T-cell (primary cell): ENCODE measurements around the gene PNPLA1. TPM values are rescaled to one million over a fixed set of nuclear protein-coding genes. Genes with fewer than 3 reads are reported as not detected.

Source experiments
- ATAC-seq, 4 experiments: fragments of 200-7000 bp in 3 of 4; fragments of 150-1000 bp in 1 of 4; cut with Tn5 transposase; replicated peaks in 1 of 4; 1 replicate in 3 of 4; 2 replicates in 1 of 4; pipeline ENCODE4 v1.10.0; 2021; ENCODE audit warnings: moderate library complexity in 3 of 4, mild to moderate bottlenecking in 2 of 4, moderate number of reproducible peaks in 1 of 4
- CTCF ChIA-PET, 2 donors: fragments of 300-600 bp; sonication (Branson Sonifier 250); formaldehyde crosslinking; loops; one replicate each; lab custom pipeline; 2022; ENCODE audit warnings: antibody characterized with exemption in 2 of 2; lab: Charles Lee
- POLR2A ChIA-PET, 2 donors: fragments of 300-600 bp; sonication (Branson Sonifier 250); formaldehyde crosslinking; loops; one replicate each; lab custom pipeline; 2022; ENCODE audit warnings: antibody characterized with exemption in 2 of 2; lab: Charles Lee
- DNase-seq, 35 experiments: peaks; one replicate each; pipeline versions ENCODE4 v3.0.0 to v3.0.0-alpha.2; 2013 to 2023
- H3K27ac ChIP-seq: one replicate; pipeline ENCODE4 v1.5.1; 2013; ENCODE audit warnings: low read length
- H3K27me3 ChIP-seq, 2 experiments: replicated peaks in 1 of 2; 1 replicate in 1 of 2; 2 replicates in 1 of 2; pipeline versions ENCODE4 v1.6.1 to v1.7.0; 2013; ENCODE audit warnings: low read length in 1 of 2, mixed read lengths in 1 of 2; ENCODE audit not compliant: control insufficient read depth in 2 of 2, insufficient read depth in 2 of 2; ENCODE audit errors: extremely low read depth in 1 of 2
- H3K36me3 ChIP-seq, 2 donors: 1 replicate in 1 of 2; 2 replicates in 1 of 2; pipeline versions ENCODE4 v1.6.1 to v1.7.0; 2013; ENCODE audit warnings: low read length in 1 of 2; ENCODE audit not compliant: control insufficient read depth in 2 of 2, insufficient read depth in 1 of 2; ENCODE audit errors: extremely low read depth in 1 of 2
- H3K4me1 ChIP-seq, 2 experiments: 1 replicate in 1 of 2; 2 replicates in 1 of 2; pipeline versions ENCODE4 v1.6.1 to v1.7.0; 2013; ENCODE audit warnings: low read length in 2 of 2, mixed read lengths in 1 of 2; ENCODE audit not compliant: insufficient read depth in 2 of 2, control insufficient read depth in 1 of 2; ENCODE audit errors: extremely low read depth in 1 of 2
- H3K4me3 ChIP-seq, 2 donors: 1 replicate in 1 of 2; 2 replicates in 1 of 2; pipeline versions ENCODE4 v1.5.1 to v1.7.0; 2013; ENCODE audit warnings: mild to moderate bottlenecking in 2 of 2, low read length in 1 of 2, moderate library complexity in 1 of 2; ENCODE audit not compliant: control insufficient read depth in 1 of 2; ENCODE audit errors: extremely low read depth in 1 of 2
- H3K9me3 ChIP-seq: 2 replicates; pipeline ENCODE4 v1.7.0; 2013
- H3K27ac Mint-ChIP-seq, 2 donors: one replicate each; pipeline ENCODE4 v1.8.0; 2020 to 2021; ENCODE audit warnings: mild to moderate bottlenecking in 2 of 2, mixed read lengths in 2 of 2
- H3K27me3 Mint-ChIP-seq, 2 donors: one replicate each; pipeline ENCODE4 v1.8.0; 2021 to 2022; ENCODE audit warnings: mixed read lengths in 2 of 2
- H3K36me3 Mint-ChIP-seq: one replicate; pipeline ENCODE4 v1.8.0; 2021; ENCODE audit warnings: mixed read lengths
- H3K4me1 Mint-ChIP-seq, 3 donors: one replicate each; pipeline ENCODE4 v1.8.0; 2020 to 2022; ENCODE audit warnings: mixed read lengths in 3 of 3, mild to moderate bottlenecking in 1 of 3
- H3K4me3 Mint-ChIP-seq, 3 donors: one replicate each; pipeline ENCODE4 v1.8.0; 2020 to 2022; ENCODE audit warnings: mild to moderate bottlenecking in 3 of 3, mixed read lengths in 3 of 3, moderate library complexity in 3 of 3
- H3K9me3 Mint-ChIP-seq, 3 donors: one replicate each; pipeline ENCODE4 v1.8.0; 2020 to 2022; ENCODE audit warnings: mixed read lengths in 3 of 3
- WGBS: methylation state at CpG from one replicate; pipeline ENCODE4 v1.1.5; 2013; ENCODE audit warnings: missing lambda C conversion rate; ENCODE audit not compliant: insufficient coverage; 5-methylcytosine and 5-hydroxymethylcytosine counted together
- total RNA-seq, 35 experiments: library from RNA in 6 of 35; stranded (reverse) in 6 of 35; fragments of 120-200 nt in 1 of 35; gene quantifications; one replicate each; pipeline versions ENCODE4 v1.2.1 to v1.2.4 and lab custom pipeline; 2013 to 2026

Gene PNPLA1
- total RNA-seq, 5 donors from 2014 or later (not counting 1 experiment from before 2014, with no cell fraction given): 0.20 to 0.22 TPM; not detected in 3

- Mint-ChIP-seq H3K27me3 (peaks cover 2 to 5% of the 10 kb centered on the region in 2 donors), H3K4me1 (no peaks in the 10 kb centered on the region), H3K4me3 (no peak overlapping the region), H3K27ac (no peak overlapping the region), H3K9me3 (no peaks in the 10 kb centered on the region), H3K36me3 (no peaks in the 10 kb centered on the region)
- Histone ChIP-seq H3K9me3 (no peaks in the 10 kb centered on the region), H3K36me3 (no peaks in the 10 kb centered on the region), H3K4me1 (no peaks in the 10 kb centered on the region), H3K4me3 (no peak overlapping the region), H3K27ac (no peak overlapping the region), H3K27me3 (peaks cover 0 to 19% of the 10 kb centered on the region in 2 experiments)
- CTCF ChIA-PET: no interaction called here
- no peak for DNase-seq
- no peak for ATAC-seq
- POLR2A ChIA-PET: no interaction called here
Measured at GRCh38 chr6:36327919-36328236, 58.0 kb downstream of the PNPLA1 start.

- Histone ChIP-seq H3K27ac (no peak overlapping the region), H3K9me3 (no peaks in the 10 kb centered on the region), H3K4me1 (no peaks in the 10 kb centered on the region), H3K36me3 (no peaks in the 10 kb centered on the region), H3K27me3 (peaks cover 2 to 20% of the 10 kb centered on the region in 2 experiments), H3K4me3 (no peak overlapping the region)
- WGBS: 72% methylated on average over 2 of the region's 7 CpGs
- H3K27me3 Mint-ChIP-seq: peaks cover 6 to 11% of the 10 kb centered on the region in 2 donors
- no peaks in the 10 kb centered on the region for H3K36me3 Mint-ChIP-seq
- H3K27ac Mint-ChIP-seq: no peak overlapping the region
- H3K4me1 Mint-ChIP-seq: no peaks in the 10 kb centered on the region
- DNase-seq (no peak), ATAC-seq (no peak)
- POLR2A ChIA-PET: interaction anchor here in 1 of 2 donors (0.5 kb wide), 1 partner anchor 435 kb away, joined by 5 read pairs; no protein-coding TSS in a partner anchor
- H3K4me3 Mint-ChIP-seq: no peak overlapping the region
- CTCF ChIA-PET: no interaction called here
- no peaks in the 10 kb centered on the region for H3K9me3 Mint-ChIP-seq
Measured at GRCh38 chr6:36328600-36328999, 58.7 kb downstream of the PNPLA1 start.

- Mint-ChIP-seq H3K36me3 (no peaks in the 10 kb centered on the region), H3K4me1 (no peaks in the 10 kb centered on the region), H3K27me3 (peaks cover 17 to 22% of the 10 kb centered on the region in 2 donors), H3K27ac (no peak overlapping the region), H3K9me3 (no peaks in the 10 kb centered on the region), H3K4me3 (no peak overlapping the region)
- CTCF ChIA-PET: no interaction called here
- WGBS: 87% methylated on average over 12 of the region's 14 CpGs
- no peaks in the 10 kb centered on the region for H3K36me3 ChIP-seq
- POLR2A ChIA-PET: no interaction called here
- DNase-seq (no peak), ATAC-seq (no peak)
- H3K4me1 ChIP-seq: no peaks in the 10 kb centered on the region
- no peak overlapping the region for H3K27ac ChIP-seq
- H3K4me3 ChIP-seq: no peak overlapping the region
- H3K27me3 ChIP-seq: peaks cover 6 to 32% of the 10 kb centered on the region in 2 experiments
- no peaks in the 10 kb centered on the region for H3K9me3 ChIP-seq
Measured at GRCh38 chr6:36329798-36330291, 60.0 kb downstream of the PNPLA1 start.

GRCh38 chr6:36330366-36330765, 60.5 kb downstream of the PNPLA1 start:
- ChIA-PET POLR2A (no interaction called here), CTCF (no interaction called here)
- Mint-ChIP-seq H3K27me3 (peaks cover 22 to 28% of the 10 kb centered on the region in 2 donors), H3K4me1 (no peaks in the 10 kb centered on the region), H3K9me3 (no peaks in the 10 kb centered on the region), H3K36me3 (no peaks in the 10 kb centered on the region), H3K4me3 (no peak overlapping the region), H3K27ac (no peak overlapping the region)
- no peaks in the 10 kb centered on the region for H3K4me1 ChIP-seq
- no peaks in the 10 kb centered on the region for H3K36me3 ChIP-seq
- no peak for ATAC-seq
- no peak overlapping the region for H3K4me3 ChIP-seq
- no peak for DNase-seq
- H3K27me3 ChIP-seq: peaks cover 6 to 33% of the 10 kb centered on the region in 2 experiments
- 88% methylated on average over 9 of the region's 14 CpGs for whole genome bisulfite sequencing
- H3K9me3 ChIP-seq: no peaks in the 10 kb centered on the region
- H3K27ac ChIP-seq: no peak overlapping the region

DNA sequence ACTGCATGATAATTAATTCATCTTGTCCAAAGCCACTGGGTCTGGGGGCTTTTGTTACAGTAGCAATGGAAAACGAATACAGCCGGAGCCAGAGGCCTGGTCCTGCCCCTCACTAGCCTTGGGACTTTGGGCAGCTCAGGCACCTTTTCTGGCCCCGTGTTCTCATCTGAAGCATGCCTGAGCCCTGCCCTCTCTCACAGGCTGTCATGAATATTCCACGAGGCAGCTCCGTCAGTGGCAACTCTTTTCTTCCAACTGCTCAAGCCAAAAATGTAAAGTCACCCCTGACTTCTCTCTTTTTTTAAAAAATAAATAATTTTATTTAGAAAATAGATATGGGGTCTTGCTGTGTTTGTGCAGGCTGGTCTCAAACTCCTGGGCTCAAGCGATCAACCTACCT, 61.5 kb downstream of the PNPLA1 start:
- H3K36me3 Mint-ChIP-seq: no peaks in the 10 kb centered on the region
- ChIA-PET CTCF (no interaction called here), POLR2A (no interaction called here)
- no peaks in the 10 kb centered on the region for H3K9me3 ChIP-seq
- ATAC-seq (no peak), DNase-seq (no peak)
- H3K27me3 Mint-ChIP-seq: peaks cover 23 to 33% of the 10 kb centered on the region in 2 donors
- H3K4me3 ChIP-seq: no peak overlapping the region
- H3K36me3 ChIP-seq: no peaks in the 10 kb centered on the region
- H3K4me3 Mint-ChIP-seq: no peak overlapping the region
- peaks cover 0 to under 1% of the 10 kb centered on the region in 2 experiments for H3K4me1 ChIP-seq
- WGBS: 83% methylated on average over 3 of the region's 6 CpGs
- peaks cover 0 to 6% (median 0%) of the 10 kb centered on the region in 3 donors for H3K4me1 Mint-ChIP-seq
- H3K27me3 ChIP-seq: peaks cover 6 to 34% of the 10 kb centered on the region in 2 experiments
- no peak overlapping the region for H3K27ac Mint-ChIP-seq
- H3K9me3 Mint-ChIP-seq: no peaks in the 10 kb centered on the region
- no peak overlapping the region for H3K27ac ChIP-seq

DNA sequence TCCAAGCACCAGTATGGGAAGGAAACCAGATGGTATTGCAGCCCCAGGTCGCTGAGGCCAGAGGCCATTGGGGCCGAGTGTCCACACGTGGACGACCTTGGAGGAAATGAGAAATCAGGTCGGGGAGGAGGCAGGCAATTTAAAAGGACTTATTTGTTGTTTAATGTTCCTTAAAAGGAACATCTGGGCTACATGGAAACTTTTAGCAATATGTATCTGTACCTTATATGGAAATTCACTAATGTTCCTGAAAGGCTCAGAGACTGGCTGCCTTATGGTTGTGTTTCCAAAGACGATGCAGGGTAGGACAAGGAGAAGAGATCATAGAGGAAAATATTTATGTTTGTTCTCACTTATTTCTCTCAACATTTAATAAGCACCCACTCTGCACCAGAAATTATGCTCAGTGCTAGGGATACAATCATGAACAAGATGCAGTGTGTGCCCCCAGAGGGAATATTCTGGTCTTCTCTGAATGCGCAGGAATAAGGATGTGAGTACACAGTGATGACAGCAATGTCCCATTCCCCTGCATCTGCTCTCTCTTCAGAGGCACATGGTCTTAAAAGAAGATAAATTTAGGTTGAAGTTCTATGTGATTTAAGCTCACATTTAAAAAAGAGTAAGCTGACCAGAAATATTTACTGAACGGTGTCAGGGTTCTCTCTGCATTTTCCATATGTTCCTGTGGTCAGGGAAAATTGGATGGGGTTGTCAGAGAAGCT, 63.5 kb downstream of the PNPLA1 start:
- DNase-seq: no peak
- Mint-ChIP-seq H3K9me3 (no peaks in the 10 kb centered on the region), H3K36me3 (no peaks in the 10 kb centered on the region), H3K27ac (no peak overlapping the region), H3K4me3 (no peak overlapping the region), H3K4me1 (peaks cover 8 to 17% (median 12%) of the 10 kb centered on the region in 3 donors), H3K27me3 (peaks cover 23 to 36% of the 10 kb centered on the region in 2 donors)
- CTCF ChIA-PET: interaction anchor here in 1 of 2 donors (0.6 kb wide), 1 partner anchor 360 kb away, joined by 3 read pairs; no protein-coding TSS in a partner anchor
- WGBS: 100% methylated on average over 1 of the region's 8 CpGs
- Histone ChIP-seq H3K4me1 (peaks cover 3 to 11% of the 10 kb centered on the region in 2 experiments), H3K9me3 (no peaks in the 10 kb centered on the region), H3K27me3 (peaks cover 6 to 39% of the 10 kb centered on the region in 2 experiments), H3K36me3 (no peaks in the 10 kb centered on the region), H3K27ac (no peak overlapping the region), H3K4me3 (no peak overlapping the region)
- ATAC-seq: no peak
- POLR2A ChIA-PET: no interaction called here
